ENCODE results near the gene KRTAP4-8. TPM values are rescaled to one million over a fixed set of nuclear protein-coding genes. Genes with fewer than 3 reads are reported as not detected.
"Not testable (repeated sequence)": the region's sequence is repeated elsewhere in the genome, so short reads cannot be mapped to it uniquely, and the experiment has no call there.

The KRTAP4-8 gene
- polyA plus RNA-seq = not detected

- 32 to 68% (median 68%) methylated on average over 4 of the region's 4 CpGs for WGBS, 3 donors
Measured at GRCh38 chr17:41098042-41098441, at the start of gene KRTAP4-8. Gene KRTAP4-8 (minus strand): TSS chr17:41098142. CDS start chr17:41098084, 58 bp downstream.

GRCh38 chr17:41145261-41145660, 47.3 kb upstream of the KRTAP4-8 start:
- H3K27ac ChIP-seq (ENCODE audit: low read depth, low read length) = no peak overlapping the region
- WGBS, 3 donors = 76 to 90% (median 86%) methylated on average over 2 of the region's 2 CpGs

More at GRCh38 chr17:41098042-41098441, at the start of gene KRTAP4-8:
- H3K27ac ChIP-seq (ENCODE audit: low read depth, low read length) = no peak within 1 kb of the TSS

- H3K27ac ChIP-seq (ENCODE audit: low read depth, low read length) = no peak overlapping the region
- WGBS, 3 donors = 80 to 86% (median 85%) methylated on average over 1 of the region's 1 CpG
Measured at GRCh38 chr17:41144846-41145245, 46.9 kb upstream of the KRTAP4-8 start.

GRCh38 chr17:41141361-41141760, 43.4 kb upstream of the KRTAP4-8 start:
- no peak overlapping the region for H3K27ac ChIP-seq (ENCODE audit: low read depth, low read length)

- 80 to 88% (median 83%) methylated on average over 6 of the region's 6 CpGs for WGBS, 3 donors
Measured at GRCh38 chr17:41140360-41141131, 42.6 kb upstream of the KRTAP4-8 start, which contains the start of gene KRTAP4-6. Gene KRTAP4-6 (minus strand): TSS chr17:41140544. CDS start chr17:41140487, 57 bp downstream.

GRCh38 chr17:41139865-41140264, 41.9 kb upstream of the KRTAP4-8 start:
- 87 to 92% (median 89%) methylated on average over 12 of the region's 12 CpGs for WGBS, 3 donors
- H3K27ac ChIP-seq (ENCODE audit: low read depth, low read length) = not testable (repeated sequence)

More at GRCh38 chr17:41140360-41141131, 42.6 kb upstream of the KRTAP4-8 start, which contains the start of gene KRTAP4-6:
- no peak within 1 kb of the TSS for H3K27ac ChIP-seq (ENCODE audit: low read depth, low read length)

GRCh38 chr17:41133880-41134735, 36.2 kb upstream of the KRTAP4-8 start:
- no peak overlapping the region for H3K27ac ChIP-seq (ENCODE audit: low read depth, low read length)
- 52 to 59% (median 56%) methylated on average over 2 of the region's 2 CpGs for WGBS, 3 donors

GRCh38 chr17:41131979-41132378, 34.0 kb upstream of the KRTAP4-8 start:
- WGBS, 3 donors = 84 to 87% (median 86%) methylated on average over 3 of the region's 3 CpGs
- H3K27ac ChIP-seq (ENCODE audit: low read depth, low read length) = no peak overlapping the region

GRCh38 chr17:41127371-41127770, 29.4 kb upstream of the KRTAP4-8 start:
- 45 to 74% (median 69%) methylated on average over 1 of the region's 1 CpG for WGBS, 3 donors
- no peak overlapping the region for H3K27ac ChIP-seq (ENCODE audit: low read depth, low read length)

GRCh38 chr17:41126412-41126811, 28.5 kb upstream of the KRTAP4-8 start:
- 72 to 91% (median 89%) methylated on average over 3 of the region's 3 CpGs for WGBS, 3 donors
- no peak overlapping the region for H3K27ac ChIP-seq (ENCODE audit: low read depth, low read length)

GRCh38 chr17:41125064-41125463, 27.1 kb upstream of the KRTAP4-8 start:
- WGBS, 3 donors = 69 to 96% (median 88%) methylated on average over 2 of the region's 2 CpGs
- no peak overlapping the region for H3K27ac ChIP-seq (ENCODE audit: low read depth, low read length)

GRCh38 chr17:41123991-41124371, 26.0 kb upstream of the KRTAP4-8 start, which contains the start of gene KRTAP4-12:
Gene KRTAP4-12 (minus strand): TSS chr17:41124182. CDS start chr17:41124122, 60 bp downstream.
- not testable (repeated sequence) for H3K27ac ChIP-seq (ENCODE audit: low read depth, low read length)
- 63 to 82% (median 75%) methylated on average over 3 of the region's 3 CpGs for WGBS, 3 donors

GRCh38 chr17:41123292-41123990, 25.5 kb upstream of the KRTAP4-8 start:
- 63 to 82% (median 80%) methylated on average over 8 to 12 of the region's 12 CpGs for WGBS, 3 donors
- not testable (repeated sequence) for H3K27ac ChIP-seq (ENCODE audit: low read depth, low read length)

GRCh38 chr17:41121742-41122141, 23.8 kb upstream of the KRTAP4-8 start:
- no peak overlapping the region for H3K27ac ChIP-seq (ENCODE audit: low read depth, low read length)
- WGBS, 3 donors = 75 to 95% (median 85%) methylated on average over 2 of the region's 2 CpGs

GRCh38 chr17:41119696-41120690, 22.1 kb upstream of the KRTAP4-8 start:
- H3K27ac ChIP-seq (ENCODE audit: low read depth, low read length) = not testable (repeated sequence)
- WGBS, 3 donors = 41 to 54% (median 41%) methylated on average over 11 of the region's 11 CpGs

GRCh38 chr17:41118721-41119120, 20.8 kb upstream of the KRTAP4-8 start:
- WGBS, 3 donors = 84 to 91% (median 88%) methylated on average over 4 of the region's 4 CpGs
- H3K27ac ChIP-seq (ENCODE audit: low read depth, low read length) = no peak overlapping the region

- WGBS, 3 donors = 77 to 86% (median 79%) methylated on average over 9 to 10 of the region's 10 CpGs
Measured at GRCh38 chr17:41117846-41118386, 20.0 kb upstream of the KRTAP4-8 start, which contains the start of gene KRTAP4-11. Gene KRTAP4-11 (minus strand): TSS chr17:41118373. CDS start chr17:41118315, 58 bp downstream.

More at GRCh38 chr17:41117846-41118386, 20.0 kb upstream of the KRTAP4-8 start, which contains the start of gene KRTAP4-11:
- not testable (repeated sequence) for H3K27ac ChIP-seq (ENCODE audit: low read depth, low read length)
